ENCODE results near the gene GJB1. TPM values are rescaled to one million over a fixed set of nuclear protein-coding genes. Genes with fewer than 3 reads are reported as not detected.

The GJB1 gene
- total and polyA plus RNA-seq, 9 of the 15 experiments (the other 6 are each of a cell fraction or from before 2014, with no cell fraction given) = 0.11 TPM; not detected in 8

DNA sequence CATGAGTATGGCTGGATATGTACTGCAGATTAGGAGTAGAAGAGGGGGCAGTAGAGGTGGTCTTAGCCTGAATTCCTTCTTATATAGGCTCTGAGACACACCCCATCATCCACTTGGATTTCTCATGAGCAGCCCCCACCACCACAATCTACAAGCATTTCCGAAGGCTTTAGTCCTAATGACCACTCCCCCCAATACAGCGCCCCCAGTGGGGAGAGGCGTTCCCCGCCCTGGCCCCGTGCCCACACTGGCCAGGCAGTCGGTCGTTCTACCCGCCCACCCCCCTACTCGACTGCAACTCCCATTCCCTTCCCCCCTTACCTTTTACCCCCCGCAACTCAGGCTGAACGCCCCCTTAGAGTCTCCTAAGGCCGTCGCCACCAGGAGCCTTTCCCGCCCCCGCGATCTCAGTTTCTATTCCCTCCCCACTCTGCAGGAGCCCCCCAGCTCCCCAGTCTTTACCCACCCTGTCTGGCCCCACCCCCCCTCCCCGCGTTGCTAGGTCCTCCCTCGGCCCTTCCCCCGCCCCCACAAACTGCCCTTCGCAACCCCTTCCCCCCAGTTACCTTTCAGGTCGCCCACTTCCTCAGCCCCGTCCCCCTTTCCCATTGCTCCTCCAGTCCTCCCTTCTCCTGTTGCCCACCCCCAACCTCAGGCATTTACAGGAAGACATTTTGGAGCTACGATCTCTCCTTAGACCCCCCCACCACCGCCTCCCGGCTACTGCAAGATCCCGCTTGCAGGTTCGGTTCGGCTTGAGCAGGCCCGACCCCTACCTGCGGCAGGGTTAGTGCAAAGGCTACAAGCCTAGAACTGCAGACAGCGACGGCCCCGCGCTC, 30.4 kb downstream of the GJB1 start (continued):
- TF ChIP-seq TOE1 (IDR thresholded peaks at IDR 0.05; ENCODE audit: borderline replicate concordance) = no peak
- TF ChIP-seq TOE1 (CRISPR knock-in tag; IDR thresholded peaks at IDR 0.05; ENCODE audit: borderline replicate concordance, low read depth) = no peak
- no peak for TF ChIP-seq ZNF785 (CRISPR knock-in tag; IDR thresholded peaks at IDR 0.05)
- no peak for TF ChIP-seq KDM5B (IDR thresholded peaks at IDR 0.05; ENCODE audit: insufficient replicate concordance, low read depth, low read length)
- TF ChIP-seq CSDE1 (IDR thresholded peaks at IDR 0.05) = no peak
- TF ChIP-seq ELF4 (CRISPR knock-in tag; IDR thresholded peaks at IDR 0.05) = no peak
- peak; percentile 29; the same call in 1 of the 2 replicates for TF ChIP-seq CREM (IDR thresholded peaks at IDR 0.05; ENCODE audit: low read depth)
- TF ChIP-seq SOX6 (IDR thresholded peaks at IDR 0.05) = no peak
- no peak for TF ChIP-seq SMARCE1 (IDR thresholded peaks at IDR 0.05)
- peak; percentile 19 for TF ChIP-seq TAF1 (IDR thresholded peaks at IDR 0.05; ENCODE audit: control insufficient read depth, extremely low read depth, insufficient read depth, low read length, severe bottlenecking)
- TF ChIP-seq ZNF23 (CRISPR knock-in tag; IDR thresholded peaks at IDR 0.05) = no peak
- no peak for TF ChIP-seq ZKSCAN8 (CRISPR knock-in tag; IDR thresholded peaks at IDR 0.05)
- no peak for TF ChIP-seq ZNF766 (CRISPR knock-in tag; conservative IDR thresholded peaks at IDR 0.05)
- TF ChIP-seq, protein P1, sequence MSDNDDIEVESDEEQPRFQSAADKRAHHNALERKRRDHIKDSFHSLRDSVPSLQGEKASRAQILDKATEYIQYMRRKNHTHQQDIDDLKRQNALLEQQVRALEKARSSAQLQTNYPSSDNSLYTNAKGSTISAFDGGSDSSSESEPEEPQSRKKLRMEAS (CRISPR knock-in tag; IDR thresholded peaks at IDR 0.05) = no peak
- no peak for TF ChIP-seq E2F3 (CRISPR knock-in tag; IDR thresholded peaks at IDR 0.05)
- TF ChIP-seq ESRRA (IDR thresholded peaks at IDR 0.05; ENCODE audit: borderline replicate concordance, low read depth) = no peak
- TF ChIP-seq, protein P2, sequence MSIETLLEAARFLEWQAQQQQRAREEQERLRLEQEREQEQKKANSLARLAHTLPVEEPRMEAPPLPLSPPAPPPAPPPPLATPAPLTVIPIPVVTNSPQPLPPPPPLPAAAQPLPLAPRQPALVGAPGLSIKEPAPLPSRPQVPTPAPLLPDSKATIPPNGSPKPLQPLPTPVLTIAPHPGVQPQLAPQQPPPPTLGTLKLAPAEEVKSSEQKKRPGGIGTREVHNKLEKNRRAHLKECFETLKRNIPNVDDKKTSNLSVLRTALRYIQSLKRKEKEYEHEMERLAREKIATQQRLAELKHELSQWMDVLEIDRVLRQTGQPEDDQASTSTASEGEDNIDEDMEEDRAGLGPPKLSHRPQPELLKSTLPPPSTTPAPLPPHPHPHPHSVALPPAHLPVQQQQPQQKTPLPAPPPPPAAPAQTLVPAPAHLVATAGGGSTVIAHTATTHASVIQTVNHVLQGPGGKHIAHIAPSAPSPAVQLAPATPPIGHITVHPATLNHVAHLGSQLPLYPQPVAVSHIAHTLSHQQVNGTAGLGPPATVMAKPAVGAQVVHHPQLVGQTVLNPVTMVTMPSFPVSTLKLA (conservative IDR thresholded peaks at IDR 0.05) = no peak
- TF ChIP-seq NONO (IDR thresholded peaks at IDR 0.05; ENCODE audit: low read depth in 2 of 2, low read length in 1 of 2) = no peak
- TF ChIP-seq ARID2 (IDR thresholded peaks at IDR 0.05) = no peak
- TF ChIP-seq, protein P3, sequence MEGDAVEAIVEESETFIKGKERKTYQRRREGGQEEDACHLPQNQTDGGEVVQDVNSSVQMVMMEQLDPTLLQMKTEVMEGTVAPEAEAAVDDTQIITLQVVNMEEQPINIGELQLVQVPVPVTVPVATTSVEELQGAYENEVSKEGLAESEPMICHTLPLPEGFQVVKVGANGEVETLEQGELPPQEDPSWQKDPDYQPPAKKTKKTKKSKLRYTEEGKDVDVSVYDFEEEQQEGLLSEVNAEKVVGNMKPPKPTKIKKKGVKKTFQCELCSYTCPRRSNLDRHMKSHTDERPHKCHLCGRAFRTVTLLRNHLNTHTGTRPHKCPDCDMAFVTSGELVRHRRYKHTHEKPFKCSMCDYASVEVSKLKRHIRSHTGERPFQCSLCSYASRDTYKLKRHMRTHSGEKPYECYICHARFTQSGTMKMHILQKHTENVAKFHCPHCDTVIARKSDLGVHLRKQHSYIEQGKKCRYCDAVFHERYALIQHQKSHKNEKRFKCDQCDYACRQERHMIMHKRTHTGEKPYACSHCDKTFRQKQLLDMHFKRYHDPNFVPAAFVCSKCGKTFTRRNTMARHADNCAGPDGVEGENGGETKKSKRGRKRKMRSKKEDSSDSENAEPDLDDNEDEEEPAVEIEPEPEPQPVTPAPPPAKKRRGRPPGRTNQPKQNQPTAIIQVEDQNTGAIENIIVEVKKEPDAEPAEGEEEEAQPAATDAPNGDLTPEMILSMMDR (IDR thresholded peaks at IDR 0.05 in 2 of 3, conservative IDR thresholded peaks at IDR 0.05 in 1 of 3; ENCODE audit: insufficient read depth in 2 of 3, low read depth in 1 of 3, low read length in 3 of 3) = peak; percentile 56 to 58 (median 56); a peak in 5 of 6 replicates
- no peak for TF ChIP-seq SETDB1 (IDR thresholded peaks at IDR 0.05; ENCODE audit: low read length)
- no peak for TF ChIP-seq FOXA3 (CRISPR knock-in tag; conservative IDR thresholded peaks at IDR 0.05 in 1 of 2, IDR thresholded peaks at IDR 0.05 in 1 of 2)
- TF ChIP-seq, protein P4, sequence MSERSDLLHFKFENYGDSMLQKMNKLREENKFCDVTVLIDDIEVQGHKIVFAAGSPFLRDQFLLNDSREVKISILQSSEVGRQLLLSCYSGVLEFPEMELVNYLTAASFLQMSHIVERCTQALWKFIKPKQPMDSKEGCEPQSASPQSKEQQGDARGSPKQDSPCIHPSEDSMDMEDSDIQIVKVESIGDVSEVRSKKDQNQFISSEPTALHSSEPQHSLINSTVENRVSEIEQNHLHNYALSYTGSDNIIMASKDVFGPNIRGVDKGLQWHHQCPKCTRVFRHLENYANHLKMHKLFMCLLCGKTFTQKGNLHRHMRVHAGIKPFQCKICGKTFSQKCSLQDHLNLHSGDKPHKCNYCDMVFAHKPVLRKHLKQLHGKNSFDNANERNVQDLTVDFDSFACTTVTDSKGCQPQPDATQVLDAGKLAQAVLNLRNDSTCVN (CRISPR knock-in tag; IDR thresholded peaks at IDR 0.05) = no peak

Measured in K562 (cell line).